ENCODE measurements around the gene NPB.

Gene NPB

GRCh38 chr17:81924557-81925532 lies 22.8 kb downstream of the NPB start:
- in situ Hi-C loops (cut with MboI; ENCODE audit: low sequenced_read_pairs), result no loop called here

- in situ Hi-C loops (cut with MboI; ENCODE audit: low sequenced_read_pairs), result no loop called here
These were observed 23.9 kb downstream of the NPB start for GRCh38 chr17:81925860-81926450.

DNA sequence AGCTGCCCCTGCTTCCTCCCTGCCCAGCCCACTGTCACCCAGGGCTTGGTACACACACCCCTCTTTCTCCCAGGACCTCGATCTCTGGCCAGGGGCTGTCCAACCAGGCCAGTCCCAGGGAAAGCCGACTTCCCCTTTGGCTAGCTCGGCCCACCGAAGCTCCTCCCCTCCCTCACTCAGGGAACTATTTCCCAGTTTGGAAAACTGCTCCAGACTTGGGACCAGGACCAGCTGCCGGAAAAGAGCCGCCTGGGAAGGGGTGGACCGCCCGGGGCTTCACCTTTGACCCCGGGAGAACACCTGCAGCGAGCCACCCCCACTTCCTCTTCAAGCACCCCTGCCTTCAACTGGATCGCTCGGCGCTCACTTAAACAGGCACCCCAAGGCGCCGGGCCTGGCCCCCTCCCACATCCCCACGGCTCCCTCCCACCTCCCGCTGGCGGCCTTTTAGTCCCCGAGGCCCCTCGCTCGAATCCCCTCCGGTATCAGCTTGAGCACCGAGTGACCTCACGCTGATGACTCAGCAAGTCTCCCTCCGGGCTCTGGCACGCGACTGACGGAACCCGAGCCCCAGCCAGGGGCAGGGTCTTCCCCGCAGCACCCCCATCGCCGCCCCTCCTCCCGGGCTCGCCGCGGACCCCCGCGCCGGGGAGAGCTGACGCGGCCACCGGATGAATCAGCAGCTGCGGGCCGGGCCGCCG lies 24.6 kb downstream of the NPB start:
- in situ Hi-C loops (cut with MboI; ENCODE audit: low sequenced_read_pairs), result no loop called here

- in situ Hi-C loops (cut with MboI; ENCODE audit: low sequenced_read_pairs), result no loop called here
These were observed 25.2 kb downstream of the NPB start for GRCh38 chr17:81927152-81927652.

DNA sequence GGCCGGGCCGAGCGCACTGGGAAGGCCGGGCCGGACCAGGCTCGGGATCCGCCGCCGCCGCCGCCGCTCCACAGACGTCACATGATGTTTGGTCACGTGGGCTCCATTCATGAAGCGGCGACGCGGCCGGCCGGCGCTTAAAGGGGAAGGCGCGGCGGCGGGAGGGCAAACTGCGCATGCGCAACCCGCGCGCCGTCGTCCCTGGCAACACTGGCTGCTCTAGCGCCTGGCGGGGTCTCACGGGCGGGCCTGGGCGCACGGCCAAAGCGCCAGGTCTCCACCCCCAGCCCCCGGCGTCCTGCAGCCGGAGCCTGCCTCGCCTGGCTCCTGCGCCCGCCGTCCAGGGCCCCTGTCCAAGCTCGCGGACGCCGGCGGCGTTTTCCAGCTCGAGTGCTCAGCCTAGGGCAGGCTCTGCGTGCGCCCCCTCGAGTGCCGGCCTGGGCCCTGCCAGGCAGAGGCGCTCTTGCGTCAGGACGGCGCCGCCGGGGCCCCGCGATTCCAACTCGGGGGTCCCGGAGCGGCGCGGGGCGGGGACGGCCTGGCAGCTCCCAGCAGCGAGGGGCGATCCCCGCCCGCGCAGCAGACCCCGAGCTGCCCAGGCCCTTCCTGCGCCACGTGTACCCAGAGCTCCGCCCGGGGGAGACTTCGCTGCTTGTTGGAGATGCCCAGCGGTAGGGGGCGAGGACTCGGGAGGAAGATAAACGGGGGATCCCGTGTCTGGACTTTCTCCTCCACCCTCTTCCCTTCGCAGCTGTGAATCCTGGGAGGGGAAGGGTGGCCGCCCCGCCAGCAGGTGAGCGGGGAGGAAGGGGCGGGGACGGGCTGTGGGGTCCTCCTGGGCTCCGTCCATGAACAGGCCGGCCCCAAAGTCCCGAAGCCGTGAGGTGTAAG lies 25.9 kb downstream of the NPB start, which contains the start of gene MAFG:
MAFG (minus strand) TSS at position 83 of the 891 bp plus-strand sequence. CDS start 4,550 bp downstream, outside the sequence.
- in situ Hi-C loops (cut with MboI; ENCODE audit: low sequenced_read_pairs), result no loop called here

- in situ Hi-C loops (cut with MboI; ENCODE audit: low sequenced_read_pairs), result no loop called here
These were observed 26.7 kb downstream of the NPB start for GRCh38 chr17:81928544-81929252.

DNA sequence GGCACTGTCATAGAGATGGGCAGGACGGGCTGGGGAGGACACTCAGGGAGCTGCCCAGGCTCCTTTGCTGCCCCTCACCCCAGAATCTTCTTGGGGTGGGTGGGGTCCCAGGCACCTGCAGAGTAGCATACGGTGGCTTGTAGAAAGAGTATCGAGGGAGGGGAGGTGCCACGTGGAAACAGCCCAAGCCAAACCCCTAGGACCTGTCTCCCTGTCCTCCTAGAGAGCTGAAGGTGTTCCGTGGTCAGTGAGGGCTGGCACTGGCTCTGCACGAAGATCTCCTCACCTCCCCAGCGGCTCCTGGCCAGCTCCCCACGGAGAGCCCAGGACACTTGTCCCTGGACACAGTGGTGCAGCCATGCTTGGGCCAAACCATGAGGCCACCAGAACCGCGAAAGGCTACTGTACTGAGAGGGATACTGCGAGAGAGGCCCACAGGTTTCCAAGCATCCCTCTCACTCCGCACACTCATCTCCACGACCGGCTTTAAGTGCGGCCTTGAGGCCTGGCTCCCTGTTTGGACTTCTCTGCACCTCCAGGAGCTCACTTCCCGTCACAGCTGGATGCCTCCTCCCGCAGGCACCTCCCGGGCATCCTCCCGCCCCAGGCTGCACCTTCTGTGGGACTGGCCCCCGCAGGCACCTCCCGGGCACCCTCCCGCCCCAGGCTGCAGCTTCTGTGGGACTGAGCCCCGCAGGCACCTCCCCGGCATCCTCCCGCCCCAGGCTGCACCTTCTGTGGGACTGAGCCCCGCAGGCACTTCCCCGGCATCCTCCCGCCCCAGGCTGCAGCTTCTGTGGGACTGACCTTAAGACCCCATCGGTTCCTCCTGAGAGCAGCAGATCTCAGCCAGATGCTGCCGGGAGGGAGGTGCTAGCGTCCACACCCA lies 27.5 kb downstream of the NPB start:
- in situ Hi-C loops (cut with MboI; ENCODE audit: low sequenced_read_pairs), result no loop called here

DNA sequence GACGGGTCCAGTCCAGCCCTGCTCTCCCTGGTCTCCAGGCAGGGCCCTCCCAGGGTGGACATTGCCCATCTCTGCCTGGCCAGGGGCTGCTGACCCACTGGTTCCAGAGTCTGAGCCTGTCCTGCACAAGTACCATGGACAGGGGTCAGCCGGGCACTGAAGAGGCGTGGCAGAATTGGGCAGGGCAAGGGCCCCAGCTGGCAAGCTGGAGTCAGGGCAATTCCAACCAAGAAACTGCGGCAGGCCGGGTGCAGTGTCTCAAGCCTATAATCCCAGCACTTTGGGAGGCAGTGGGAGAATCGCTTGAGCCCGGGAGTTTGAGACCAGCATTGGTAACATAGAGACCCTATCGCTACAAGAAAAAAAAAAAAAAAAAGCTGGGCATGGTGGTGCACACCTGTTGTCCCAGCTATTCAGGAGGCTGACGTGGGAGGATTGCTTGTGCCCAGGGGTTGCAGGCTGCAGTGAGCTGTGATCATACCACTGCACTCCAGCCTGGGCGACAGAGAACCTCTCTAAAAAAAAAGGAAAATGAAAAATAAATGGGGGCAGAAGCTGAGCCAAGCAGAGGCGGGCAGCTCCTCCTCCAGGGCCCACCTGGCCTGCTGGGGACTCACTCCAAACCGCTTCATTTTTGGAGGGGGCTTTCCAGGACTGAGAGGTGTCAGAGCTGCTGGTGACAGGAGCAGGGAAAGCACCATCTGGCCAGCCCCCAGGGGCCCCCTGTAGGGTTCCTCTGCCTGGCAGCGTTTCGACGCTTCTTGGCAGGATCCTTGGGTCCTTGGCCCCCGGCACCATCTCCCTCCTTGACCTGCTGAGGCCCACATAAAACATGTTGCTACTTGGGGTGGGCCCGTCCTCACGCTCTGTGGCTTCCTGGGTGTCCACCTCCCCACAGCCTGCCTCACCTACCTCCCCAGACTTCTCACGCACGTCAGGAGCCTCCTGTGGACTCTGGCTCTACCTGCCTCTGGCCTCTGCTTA lies 28.4 kb downstream of the NPB start:
- in situ Hi-C loops (cut with MboI; ENCODE audit: low sequenced_read_pairs), result no loop called here

- in situ Hi-C loops (cut with MboI; ENCODE audit: low sequenced_read_pairs), result no loop called here
These were observed 29.1 kb downstream of the NPB start for GRCh38 chr17:81931189-81931556.

DNA sequence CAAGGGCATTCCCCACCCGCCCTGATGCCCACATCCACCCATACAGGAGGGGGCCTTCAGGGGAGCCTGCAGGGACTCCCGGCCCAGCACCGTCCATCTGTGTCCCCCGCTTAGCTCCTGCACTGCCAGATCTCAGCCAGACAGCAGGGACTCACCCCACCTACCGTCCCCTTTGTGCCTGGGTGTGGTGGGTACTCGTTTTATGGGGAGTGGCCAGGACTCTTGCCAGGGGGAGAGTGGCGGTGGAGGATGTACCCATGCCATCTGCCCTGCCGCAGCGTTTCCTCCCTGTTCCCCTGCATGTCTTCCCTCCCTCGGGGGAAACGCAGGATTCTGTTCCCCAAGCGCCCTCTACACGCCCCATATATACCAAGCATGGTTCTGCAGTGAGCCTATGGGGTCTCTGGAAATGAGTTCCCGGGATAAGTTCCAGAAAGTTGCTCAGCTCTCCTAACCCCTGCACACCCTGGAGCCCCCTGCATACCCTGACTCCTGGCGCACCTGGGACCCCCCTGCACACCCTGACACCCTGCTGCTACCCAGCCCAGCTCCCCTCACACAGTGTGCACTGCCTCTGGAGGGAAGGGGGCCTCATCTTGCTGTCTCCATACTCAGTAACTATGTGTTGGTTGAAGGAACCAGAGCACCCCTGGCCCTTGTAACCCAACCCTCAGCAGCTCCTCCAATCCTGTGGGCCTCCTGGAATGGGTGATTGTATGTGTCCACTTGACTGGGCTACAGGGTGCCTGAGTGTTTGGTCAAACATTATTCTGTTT lies 29.7 kb downstream of the NPB start:
- in situ Hi-C loops (cut with MboI; ENCODE audit: low sequenced_read_pairs), result no loop called here

DNA sequence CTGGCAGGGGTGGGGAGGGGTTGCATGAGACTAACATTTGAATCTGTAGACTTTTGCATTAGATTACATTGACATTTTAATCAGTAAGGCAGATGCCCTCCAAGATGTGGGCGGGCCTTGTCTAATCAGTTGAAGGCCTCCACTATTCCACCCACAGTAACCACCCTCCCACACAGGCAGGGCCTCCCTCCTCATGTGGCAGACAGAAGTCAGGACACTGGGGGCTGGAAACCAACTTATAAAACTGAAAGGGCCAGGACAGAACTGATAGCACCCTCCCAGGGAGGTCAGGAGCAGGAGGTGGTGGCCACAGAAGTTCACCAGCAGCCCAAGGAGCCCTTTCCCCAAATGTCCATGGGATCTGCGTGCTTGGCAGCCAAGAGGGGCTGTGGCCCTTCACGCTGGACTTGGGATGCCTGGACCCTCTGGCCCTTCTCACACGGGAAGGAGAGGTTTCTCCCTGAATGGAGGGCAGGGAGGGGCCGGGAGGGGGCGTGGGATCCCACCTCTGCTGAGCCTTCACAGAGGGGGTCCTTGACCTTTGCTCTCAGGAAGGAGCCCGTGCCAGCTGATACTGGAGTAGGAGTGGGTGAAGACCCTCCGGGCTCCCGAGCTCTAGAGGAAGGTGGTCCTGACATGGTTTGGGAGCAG lies 30.4 kb downstream of the NPB start:
- in situ Hi-C loops (cut with MboI; ENCODE audit: low sequenced_read_pairs), result no loop called here

DNA sequence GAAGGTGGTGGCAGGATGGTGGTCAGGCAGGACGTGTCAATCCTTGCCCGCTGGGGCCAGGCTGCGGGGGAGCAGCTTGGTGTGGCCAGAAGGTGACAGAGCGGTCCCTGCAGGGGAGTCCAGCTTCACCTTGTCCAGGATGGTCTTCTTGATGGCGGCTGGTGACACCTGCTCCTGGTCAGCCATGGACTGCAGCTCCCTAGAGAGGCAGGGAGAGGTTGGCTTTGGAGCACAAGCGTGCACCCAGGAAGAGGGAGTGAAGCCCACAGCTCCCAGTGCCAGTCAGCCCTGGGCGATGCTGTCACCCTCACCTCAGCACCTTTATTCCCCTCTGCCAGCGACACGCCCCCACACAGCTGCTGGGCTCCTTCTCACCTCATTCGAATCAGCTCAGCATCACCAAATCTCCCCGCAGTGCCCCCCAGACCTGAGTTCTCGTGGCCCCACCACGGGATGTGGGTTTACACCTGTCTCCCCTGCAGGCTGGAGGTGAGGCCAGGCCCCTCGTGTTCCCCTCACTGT lies 31.2 kb downstream of the NPB start:
- in situ Hi-C loops (cut with MboI; ENCODE audit: low sequenced_read_pairs), result no loop called here

DNA sequence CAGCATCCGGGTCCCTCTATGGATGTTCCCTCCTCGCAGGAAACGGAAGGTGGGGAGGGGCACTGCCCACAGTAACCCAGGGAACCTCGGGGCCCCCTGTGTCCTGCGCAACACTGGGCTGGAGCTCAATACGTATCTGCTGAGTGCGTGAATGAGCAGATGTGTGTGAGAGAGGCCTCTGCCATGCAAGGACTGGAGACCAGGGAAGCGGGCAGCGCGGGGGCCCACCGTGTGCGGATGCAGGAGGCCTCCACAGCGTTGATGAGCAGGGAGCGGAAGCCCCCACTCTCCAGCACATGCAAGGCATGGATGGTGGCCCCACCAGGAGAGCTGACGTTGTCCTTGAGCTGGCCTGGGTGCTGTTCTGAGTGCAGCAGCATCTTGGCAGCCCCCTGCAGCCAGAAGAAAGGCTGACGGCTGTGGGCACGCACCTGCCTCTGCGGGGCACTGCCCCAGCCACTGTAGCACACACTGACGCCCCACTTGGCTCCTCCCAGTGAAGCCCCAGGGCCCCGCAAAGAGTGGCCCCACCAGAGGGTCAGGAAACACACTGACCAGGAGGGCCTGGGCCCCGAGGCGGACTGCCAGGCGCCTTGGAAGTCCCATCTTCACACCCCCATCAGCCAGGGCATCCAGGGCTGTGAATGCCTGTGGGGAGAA lies 32.2 kb downstream of the NPB start:
- in situ Hi-C loops (cut with MboI; ENCODE audit: low sequenced_read_pairs), result no loop called here

DNA sequence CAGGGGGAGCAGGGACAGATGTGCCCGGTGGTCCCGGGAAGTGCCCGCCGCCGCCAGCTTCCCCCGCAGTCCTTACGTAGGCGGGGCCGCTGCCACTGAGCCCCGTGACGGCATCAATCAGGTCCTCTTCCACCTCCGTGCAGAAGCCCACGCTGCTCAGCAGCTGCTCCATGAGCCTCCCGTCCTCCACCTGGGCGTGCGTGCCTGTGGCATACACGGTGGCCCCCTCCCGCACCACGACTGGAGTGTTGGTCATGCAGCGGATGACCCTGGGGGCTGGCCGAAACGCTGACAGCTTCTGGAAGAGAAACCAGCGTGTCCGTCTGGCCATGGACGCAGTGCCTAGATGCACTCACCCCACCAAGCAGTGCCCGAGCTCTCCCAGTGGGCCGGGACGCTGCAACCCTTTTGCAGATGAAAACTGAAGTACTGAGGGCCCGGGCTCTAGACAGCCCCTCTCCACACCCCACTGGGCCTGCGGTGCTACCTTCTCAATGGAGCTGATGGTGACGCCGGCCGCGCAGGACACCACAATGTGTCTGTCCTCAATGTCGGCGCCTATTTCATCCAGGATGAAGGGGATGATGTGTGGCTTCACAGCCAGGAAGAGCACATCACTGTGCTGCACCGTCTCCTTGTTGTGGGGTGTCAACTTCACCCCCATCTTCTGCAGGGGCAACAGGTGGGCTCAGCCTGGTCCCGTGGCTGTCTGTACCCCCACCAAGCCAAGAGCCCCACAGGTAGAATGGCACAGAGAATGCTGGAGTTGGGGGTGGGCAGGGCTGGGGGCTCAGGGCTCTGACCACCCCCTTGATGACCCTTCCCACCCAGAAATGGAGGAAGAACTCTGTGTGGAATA lies 33.0 kb downstream of the NPB start:
- in situ Hi-C loops (cut with MboI; ENCODE audit: low sequenced_read_pairs), result no loop called here

- in situ Hi-C loops (cut with MboI; ENCODE audit: low sequenced_read_pairs), result no loop called here
These were observed 33.7 kb downstream of the NPB start for GRCh38 chr17:81935709-81936084.

Data from HL-60/S4 treated with phorbol 12-myristate 13-acetate at 8.2 ng/mL for 4 days and 3 days (cell line).